ENCODE measurements around the gene SIRT7. TPM values are rescaled to one million over a fixed set of nuclear protein-coding genes. Genes with fewer than 3 reads are reported as not detected.
"Not testable (repeated sequence)": the region's sequence is repeated elsewhere in the genome, so short reads cannot be mapped to it uniquely, and the experiment has no call there.

The SIRT7 gene
- total RNA-seq, 6 donors from 2014 or later = 35.7 to 87.0 (median 39.7) TPM

GRCh38 chr17:81955756-81956544 lies 38.0 kb upstream of the SIRT7 start:
- Histone ChIP-seq H3K27ac (no peak overlapping the region), H3K9me3 (no peaks in the 10 kb centered on the region), H3K36me3 (no peaks in the 10 kb centered on the region), H3K4me1 (peaks cover 14 to 20% (median 16%) of the 10 kb centered on the region in 4 donors), H3K4me3 (no peak overlapping the region), H3K27me3 (peaks cover 0 to 22% (median 12%) of the 10 kb centered on the region in 4 donors)
- ATAC-seq (ENCODE audit: low FRiP score in 2 of 2) = peak in 1 of 2 donors; percentile 28
- WGBS, 2 donors = 80 to 81% methylated on average over 3 to 11 of the region's 13 CpGs
- TF ChIP-seq EP300 (IDR thresholded peaks at IDR 0.05) = no peak
- no peak for TF ChIP-seq POLR2AphosphoS5 (IDR thresholded peaks at IDR 0.05)
- no peak for TF ChIP-seq CTCF (IDR thresholded peaks at IDR 0.05)
- TF ChIP-seq POLR2A (IDR thresholded peaks at IDR 0.05) = no peak
- peak in 1 of 2 donors; percentile 25 for DNase-seq

- Histone ChIP-seq H3K36me3 (no peaks in the 10 kb centered on the region), H3K4me3 (no peak overlapping the region), H3K27me3 (peaks cover 0 to 14% (median 7%) of the 10 kb centered on the region in 4 donors), H3K4me1 (peaks cover 9 to 13% (median 10%) of the 10 kb centered on the region in 4 donors), H3K9me3 (no peaks in the 10 kb centered on the region), H3K27ac (no peak overlapping the region)
- peak in 1 of 2 donors; percentile 69 for DNase-seq
- TF ChIP-seq EP300 (IDR thresholded peaks at IDR 0.05) (no peak), POLR2A (IDR thresholded peaks at IDR 0.05) (no peak), CTCF (IDR thresholded peaks at IDR 0.05) (no peak), POLR2AphosphoS5 (IDR thresholded peaks at IDR 0.05) (no peak)
- WGBS, 2 donors = 89 to 91% methylated on average over 21 to 26 of the region's 26 CpGs
- no peak for ATAC-seq (ENCODE audit: low FRiP score in 2 of 2)
These were observed 37.2 kb upstream of the SIRT7 start for GRCh38 chr17:81955058-81955681.

- 87% methylated on average over 12 to 19 of the region's 19 CpGs for WGBS, 2 donors
- no peaks in the 10 kb centered on the region for H3K36me3 ChIP-seq
- peaks cover 0 to 9% (median 2%) of the 10 kb centered on the region in 4 donors for H3K27me3 ChIP-seq
- ATAC-seq (ENCODE audit: low FRiP score in 2 of 2) (no peak), DNase-seq (no peak)
- H3K9me3 ChIP-seq = no peaks in the 10 kb centered on the region
- TF ChIP-seq POLR2A (IDR thresholded peaks at IDR 0.05) (no peak), POLR2AphosphoS5 (IDR thresholded peaks at IDR 0.05) (no peak), CTCF (IDR thresholded peaks at IDR 0.05) (no peak), EP300 (IDR thresholded peaks at IDR 0.05) (no peak)
- no peak overlapping the region for H3K4me3 ChIP-seq
- H3K4me1 ChIP-seq = peaks cover 3 to 5% (median 4%) of the 10 kb centered on the region in 4 donors
- no peak overlapping the region for H3K27ac ChIP-seq
These were observed 36.4 kb upstream of the SIRT7 start for GRCh38 chr17:81954131-81955057.

GRCh38 chr17:81953443-81953842 lies 35.5 kb upstream of the SIRT7 start:
- not testable (repeated sequence) for H3K27ac ChIP-seq; DNase-seq; H3K9me3 ChIP-seq; H3K4me3 ChIP-seq; H3K4me1 ChIP-seq; ATAC-seq (ENCODE audit: low FRiP score in 2 of 2); H3K36me3 ChIP-seq; H3K27me3 ChIP-seq
- 79 to 87% methylated on average over 5 of the region's 5 CpGs for WGBS, 2 donors

- TF ChIP-seq POLR2A (IDR thresholded peaks at IDR 0.05) = no peak
- TF ChIP-seq EP300 (IDR thresholded peaks at IDR 0.05) = no peak
- no peak for TF ChIP-seq POLR2AphosphoS5 (IDR thresholded peaks at IDR 0.05)
- no peak for TF ChIP-seq CTCF (IDR thresholded peaks at IDR 0.05)
- no peaks in the 10 kb centered on the region for H3K36me3 ChIP-seq
- H3K4me3 ChIP-seq = no peak overlapping the region
- H3K27ac ChIP-seq = no peak overlapping the region
- no peaks in the 10 kb centered on the region for H3K9me3 ChIP-seq
- ATAC-seq (ENCODE audit: low FRiP score in 2 of 2) = no peak
- no peaks in the 10 kb centered on the region for H3K4me1 ChIP-seq
- peak in 1 of 2 donors; percentile 56 for DNase-seq
- whole genome bisulfite sequencing, 2 donors = 71 to 82% methylated on average over 8 to 16 of the region's 16 CpGs
- no peaks in the 10 kb centered on the region for H3K27me3 ChIP-seq
These were observed 34.8 kb upstream of the SIRT7 start for GRCh38 chr17:81952792-81953228.

All from upper lobe of left lung (tissue), 6 donors.